Spleen (tissue), 7 donors: ENCODE measurements around the gene PEAK3.

Source experiments
- POLR2A ChIP-seq, 3 donors: fragments of 450-650 bp; IDR thresholded peaks; one replicate each; pipeline ENCODE4 v1.5.1; 2017; ENCODE audit warnings: antibody characterized with exemption in 3 of 3, mild to moderate bottlenecking in 1 of 3
- POLR2AphosphoS5 ChIP-seq, 3 donors: sonication (generic); formaldehyde crosslinking; IDR thresholded peaks; one replicate each; pipeline ENCODE4 v1.5.1; 2017; ENCODE audit warnings: antibody characterized with exemption in 3 of 3
- TF ChIP-seq, protein P1 (sequence below), 11 experiments: fragments of 200-600 bp in 7 of 11; fragments of 450-650 bp in 4 of 11; sonication (generic) in 4 of 11; IDR thresholded peaks in 8 of 11; conservative IDR thresholded peaks in 3 of 11; 1 replicate in 7 of 11; 2 replicates in 4 of 11; pipeline versions ENCODE4 v1.4.0 to v1.8.0; 2016 to 2021; ENCODE audit warnings: antibody characterized with exemption in 11 of 11, inconsistent platforms in 4 of 11, mild to moderate bottlenecking in 1 of 11
- donor health status: DM: no; HTN: no; CAD: no; lungs with moderate emphysema.
- donor health status: DM: no; HTN: no; CAD: no.
- donor health status: DM: no; HTN: no; CAD: no.

DNA sequence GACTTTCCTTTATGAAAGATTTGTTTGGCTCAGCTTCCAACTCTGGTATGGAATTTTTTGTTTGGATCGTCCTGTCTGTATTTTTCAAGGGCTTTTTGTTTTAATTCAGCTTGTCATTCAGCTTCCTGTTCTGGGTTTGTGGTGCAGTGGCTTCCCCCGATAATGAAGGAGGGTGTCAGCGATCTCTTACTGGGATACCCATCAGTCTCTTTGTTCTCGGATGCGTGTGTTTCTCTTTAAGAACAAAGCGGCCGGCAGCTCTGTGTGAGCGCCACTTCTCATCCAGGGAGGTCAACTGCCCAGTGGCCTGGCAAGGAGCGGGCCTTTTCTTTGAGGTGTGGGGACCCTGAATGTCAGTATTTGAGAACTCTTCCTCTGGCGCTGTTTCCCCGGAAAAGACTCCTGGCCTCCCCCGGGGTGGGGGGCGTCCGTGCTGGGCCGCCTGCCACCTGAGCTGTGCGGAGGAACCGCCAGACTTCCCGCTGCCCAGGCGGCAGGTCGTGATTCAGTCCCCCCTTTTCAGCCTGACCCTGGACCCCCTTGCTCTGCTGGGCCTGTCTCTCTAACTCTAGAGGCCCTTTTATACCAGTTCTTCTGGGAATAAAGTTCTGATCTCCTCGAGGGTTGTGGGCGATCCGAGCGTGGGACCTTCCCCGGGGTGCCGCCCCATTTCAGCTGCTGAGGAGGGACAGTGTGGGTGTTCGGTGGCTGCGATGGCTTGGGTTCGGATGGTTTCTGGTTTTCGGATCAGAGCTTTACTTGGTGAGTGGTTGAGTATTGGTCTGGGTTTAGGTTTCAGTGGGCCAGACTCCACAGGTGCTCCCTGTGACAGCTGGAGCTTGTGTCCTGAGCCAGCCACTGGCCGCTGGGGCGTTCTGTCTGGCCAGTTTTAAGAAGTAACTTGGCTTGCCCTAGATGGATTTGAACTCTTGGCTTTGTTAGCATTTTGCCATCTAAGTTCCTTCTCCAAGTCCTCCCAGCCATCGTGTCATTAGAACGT, 41.9 kb downstream of the PEAK3 start:
- TF ChIP-seq POLR2A (IDR thresholded peaks at IDR 0.05), result no peak
- TF ChIP-seq POLR2AphosphoS5 (IDR thresholded peaks at IDR 0.05), result peak in 2 of 3 donors; percentile 37 to 44
- TF ChIP-seq, protein P1, sequence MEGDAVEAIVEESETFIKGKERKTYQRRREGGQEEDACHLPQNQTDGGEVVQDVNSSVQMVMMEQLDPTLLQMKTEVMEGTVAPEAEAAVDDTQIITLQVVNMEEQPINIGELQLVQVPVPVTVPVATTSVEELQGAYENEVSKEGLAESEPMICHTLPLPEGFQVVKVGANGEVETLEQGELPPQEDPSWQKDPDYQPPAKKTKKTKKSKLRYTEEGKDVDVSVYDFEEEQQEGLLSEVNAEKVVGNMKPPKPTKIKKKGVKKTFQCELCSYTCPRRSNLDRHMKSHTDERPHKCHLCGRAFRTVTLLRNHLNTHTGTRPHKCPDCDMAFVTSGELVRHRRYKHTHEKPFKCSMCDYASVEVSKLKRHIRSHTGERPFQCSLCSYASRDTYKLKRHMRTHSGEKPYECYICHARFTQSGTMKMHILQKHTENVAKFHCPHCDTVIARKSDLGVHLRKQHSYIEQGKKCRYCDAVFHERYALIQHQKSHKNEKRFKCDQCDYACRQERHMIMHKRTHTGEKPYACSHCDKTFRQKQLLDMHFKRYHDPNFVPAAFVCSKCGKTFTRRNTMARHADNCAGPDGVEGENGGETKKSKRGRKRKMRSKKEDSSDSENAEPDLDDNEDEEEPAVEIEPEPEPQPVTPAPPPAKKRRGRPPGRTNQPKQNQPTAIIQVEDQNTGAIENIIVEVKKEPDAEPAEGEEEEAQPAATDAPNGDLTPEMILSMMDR (IDR thresholded peaks at IDR 0.05 in 8 of 11, conservative IDR thresholded peaks at IDR 0.05 in 3 of 11), result no peak
